ENCODE results near the gene CES3.
"Not testable (repeated sequence)": the region's sequence is repeated elsewhere in the genome, so short reads cannot be mapped to it uniquely, and the experiment has no call there.

Gene CES3

GRCh38 chr16:66944054-66944441 is 17.0 kb upstream of the CES3 start:
- DNase-seq = no peak
- H3K4me3 ChIP-seq (ENCODE audit: control insufficient read depth in 1 of 7, extremely low read depth in 1 of 7, insufficient read depth in 4 of 7, low read depth in 2 of 7, low read length in 6 of 7) = no peak overlapping the region
- H3K27me3 ChIP-seq (replicated peaks in 2 of 5; ENCODE audit: control insufficient read depth in 4 of 5, insufficient read depth in 5 of 5, low read length in 4 of 5) = peaks cover 3 to 16% (median 7%) of the 10 kb centered on the region in 5 experiments
- peaks cover 0 to 17% (median 14%) of the 10 kb centered on the region in 4 experiments for H3K4me1 ChIP-seq (ENCODE audit: control extremely low read depth in 1 of 4, control insufficient read depth in 4 of 4, insufficient read depth in 4 of 4, low read length in 3 of 4)
- WGBS (ENCODE audit: insufficient coverage) = 80% methylated on average over 1 of the region's 5 CpGs
- CTCF ChIA-PET = interaction anchor here (1.0 to 3.6 kb wide), 7 partner anchors 10 to 230 kb away, joined by 3 to 13 read pairs (median 3); partner anchors contain the start of gene CIAO2B
- POLR2A ChIA-PET = no interaction called here
- peaks cover 12 to 50% (median 43%) of the 10 kb centered on the region in 4 experiments for H3K36me3 ChIP-seq (ENCODE audit: control insufficient read depth in 4 of 4, insufficient read depth in 4 of 4, low read length in 3 of 4)
- H3K27ac ChIP-seq (ENCODE audit: insufficient read depth in 1 of 2, low read depth in 1 of 2, low read length in 2 of 2, poor library complexity in 1 of 2, severe bottlenecking in 2 of 2) = no peak overlapping the region
- H3K9me3 ChIP-seq (ENCODE audit: control extremely low read depth in 1 of 5, control insufficient read depth in 4 of 5, insufficient read depth in 2 of 5, low read depth in 1 of 5, low read length in 4 of 5) = no peaks in the 10 kb centered on the region

GRCh38 chr16:66944971-66945370 is 16.1 kb upstream of the CES3 start:
- 100% methylated on average over 8 of the region's 9 CpGs for WGBS (ENCODE audit: insufficient coverage)
- H3K27ac ChIP-seq (ENCODE audit: insufficient read depth in 1 of 2, low read depth in 1 of 2, low read length in 2 of 2, poor library complexity in 1 of 2, severe bottlenecking in 2 of 2); DNase-seq; H3K4me3 ChIP-seq (ENCODE audit: control insufficient read depth in 1 of 7, extremely low read depth in 1 of 7, insufficient read depth in 4 of 7, low read depth in 2 of 7, low read length in 6 of 7); POLR2A ChIA-PET; H3K9me3 ChIP-seq (ENCODE audit: control extremely low read depth in 1 of 5, control insufficient read depth in 4 of 5, insufficient read depth in 2 of 5, low read depth in 1 of 5, low read length in 4 of 5): not testable (repeated sequence)
- CTCF ChIA-PET = interaction anchor here (1.0 to 3.6 kb wide), 3 partner anchors 23 to 63 kb away, joined by 3 to 13 read pairs (median 3); no protein-coding TSS in a partner anchor
- Histone ChIP-seq H3K4me1 (ENCODE audit: control extremely low read depth in 1 of 4, control insufficient read depth in 4 of 4, insufficient read depth in 4 of 4, low read length in 3 of 4) (peaks cover 0 to 17% (median 14%) of the 10 kb centered on the region in 4 experiments), H3K27me3 (replicated peaks in 2 of 5; ENCODE audit: control insufficient read depth in 4 of 5, insufficient read depth in 5 of 5, low read length in 4 of 5) (peaks cover 3 to 25% (median 14%) of the 10 kb centered on the region in 5 experiments), H3K36me3 (ENCODE audit: control insufficient read depth in 4 of 4, insufficient read depth in 4 of 4, low read length in 3 of 4) (peaks cover 10 to 41% (median 36%) of the 10 kb centered on the region in 4 experiments)

- Histone ChIP-seq H3K4me1 (ENCODE audit: control extremely low read depth in 1 of 4, control insufficient read depth in 4 of 4, insufficient read depth in 4 of 4, low read length in 3 of 4) (peaks cover 0 to 17% (median 14%) of the 10 kb centered on the region in 4 experiments), H3K36me3 (ENCODE audit: control insufficient read depth in 4 of 4, insufficient read depth in 4 of 4, low read length in 3 of 4) (peaks cover 5 to 31% (median 26%) of the 10 kb centered on the region in 4 experiments), H3K27me3 (replicated peaks in 2 of 5; ENCODE audit: control insufficient read depth in 4 of 5, insufficient read depth in 5 of 5, low read length in 4 of 5) (peaks cover 8 to 33% (median 15%) of the 10 kb centered on the region in 5 experiments), H3K27ac (ENCODE audit: insufficient read depth in 1 of 2, low read depth in 1 of 2, low read length in 2 of 2, poor library complexity in 1 of 2, severe bottlenecking in 2 of 2) (no peak overlapping the region), H3K4me3 (ENCODE audit: control insufficient read depth in 1 of 7, extremely low read depth in 1 of 7, insufficient read depth in 4 of 7, low read depth in 2 of 7, low read length in 6 of 7) (no peak overlapping the region), H3K9me3 (ENCODE audit: control extremely low read depth in 1 of 5, control insufficient read depth in 4 of 5, insufficient read depth in 2 of 5, low read depth in 1 of 5, low read length in 4 of 5) (no peaks in the 10 kb centered on the region)
- 100% methylated on average over 2 of the region's 4 CpGs for WGBS (ENCODE audit: insufficient coverage)
- no peak for DNase-seq
- ChIA-PET POLR2A (no interaction called here), CTCF (interaction anchor here (0.9 to 1.2 kb wide), 2 partner anchors 11 to 51 kb away, joined by 3 to 4 read pairs; no protein-coding TSS in a partner anchor)
These were observed 15.1 kb upstream of the CES3 start for GRCh38 chr16:66945939-66946338.

- CTCF ChIA-PET = interaction anchor here (0.9 to 1.7 kb wide), 3 partner anchors 8 to 52 kb away, joined by 3 to 6 read pairs (median 4); no protein-coding TSS in a partner anchor
- Histone ChIP-seq H3K4me3 (ENCODE audit: control insufficient read depth in 1 of 7, extremely low read depth in 1 of 7, insufficient read depth in 4 of 7, low read depth in 2 of 7, low read length in 6 of 7) (no peak overlapping the region), H3K27ac (ENCODE audit: insufficient read depth in 1 of 2, low read depth in 1 of 2, low read length in 2 of 2, poor library complexity in 1 of 2, severe bottlenecking in 2 of 2) (no peak overlapping the region), H3K4me1 (ENCODE audit: control extremely low read depth in 1 of 4, control insufficient read depth in 4 of 4, insufficient read depth in 4 of 4, low read length in 3 of 4) (peaks cover 0 to 17% (median 14%) of the 10 kb centered on the region in 4 experiments), H3K9me3 (ENCODE audit: control extremely low read depth in 1 of 5, control insufficient read depth in 4 of 5, insufficient read depth in 2 of 5, low read depth in 1 of 5, low read length in 4 of 5) (peaks cover 0 to 5% (median 0%) of the 10 kb centered on the region in 5 experiments), H3K27me3 (replicated peaks in 2 of 5; ENCODE audit: control insufficient read depth in 4 of 5, insufficient read depth in 5 of 5, low read length in 4 of 5) (peaks cover 10 to 40% (median 19%) of the 10 kb centered on the region in 5 experiments), H3K36me3 (ENCODE audit: control insufficient read depth in 4 of 4, insufficient read depth in 4 of 4, low read length in 3 of 4) (peaks cover 2 to 25% (median 20%) of the 10 kb centered on the region in 4 experiments)
- 80% methylated on average over 6 of the region's 7 CpGs for WGBS (ENCODE audit: insufficient coverage)
- POLR2A ChIA-PET = interaction anchor here (1.1 kb wide), 1 partner anchor 205 kb away, joined by 3 read pairs; no protein-coding TSS in a partner anchor
- no peak for DNase-seq
These were observed 14.5 kb upstream of the CES3 start for GRCh38 chr16:66946541-66946940.

GRCh38 chr16:66946974-66947301 is 14.1 kb upstream of the CES3 start:
- H3K27me3 ChIP-seq (replicated peaks in 2 of 5; ENCODE audit: control insufficient read depth in 4 of 5, insufficient read depth in 5 of 5, low read length in 4 of 5) = peaks cover 10 to 42% (median 23%) of the 10 kb centered on the region in 5 experiments
- peaks cover 0 to 17% (median 14%) of the 10 kb centered on the region in 4 experiments for H3K4me1 ChIP-seq (ENCODE audit: control extremely low read depth in 1 of 4, control insufficient read depth in 4 of 4, insufficient read depth in 4 of 4, low read length in 3 of 4)
- peaks cover 2 to 21% (median 17%) of the 10 kb centered on the region in 4 experiments for H3K36me3 ChIP-seq (ENCODE audit: control insufficient read depth in 4 of 4, insufficient read depth in 4 of 4, low read length in 3 of 4)
- DNase-seq = no peak
- H3K9me3 ChIP-seq (ENCODE audit: control extremely low read depth in 1 of 5, control insufficient read depth in 4 of 5, insufficient read depth in 2 of 5, low read depth in 1 of 5, low read length in 4 of 5) = peaks cover 0 to 5% (median 0%) of the 10 kb centered on the region in 5 experiments
- H3K4me3 ChIP-seq (ENCODE audit: control insufficient read depth in 1 of 7, extremely low read depth in 1 of 7, insufficient read depth in 4 of 7, low read depth in 2 of 7, low read length in 6 of 7) = no peak overlapping the region
- no peak overlapping the region for H3K27ac ChIP-seq (ENCODE audit: insufficient read depth in 1 of 2, low read depth in 1 of 2, low read length in 2 of 2, poor library complexity in 1 of 2, severe bottlenecking in 2 of 2)
- ChIA-PET CTCF (interaction anchor here (0.9 to 1.7 kb wide), 8 partner anchors 9 to 222 kb away, joined by 3 to 6 read pairs (median 4); no protein-coding TSS in a partner anchor), POLR2A (interaction anchor here (1.1 kb wide), 1 partner anchor 204 kb away, joined by 3 read pairs; no protein-coding TSS in a partner anchor)
- 43% methylated on average over 4 of the region's 5 CpGs for WGBS (ENCODE audit: insufficient coverage)

- no peak overlapping the region for H3K27ac ChIP-seq (ENCODE audit: insufficient read depth in 1 of 2, low read depth in 1 of 2, low read length in 2 of 2, poor library complexity in 1 of 2, severe bottlenecking in 2 of 2)
- H3K4me1 ChIP-seq (ENCODE audit: control extremely low read depth in 1 of 4, control insufficient read depth in 4 of 4, insufficient read depth in 4 of 4, low read length in 3 of 4) = peaks cover 0 to 17% (median 14%) of the 10 kb centered on the region in 4 experiments
- H3K27me3 ChIP-seq (replicated peaks in 2 of 5; ENCODE audit: control insufficient read depth in 4 of 5, insufficient read depth in 5 of 5, low read length in 4 of 5) = peaks cover 10 to 43% (median 23%) of the 10 kb centered on the region in 5 experiments
- 0% methylated on average over 12 of the region's 23 CpGs for WGBS (ENCODE audit: insufficient coverage)
- peaks cover 0 to 5% (median 0%) of the 10 kb centered on the region in 5 experiments for H3K9me3 ChIP-seq (ENCODE audit: control extremely low read depth in 1 of 5, control insufficient read depth in 4 of 5, insufficient read depth in 2 of 5, low read depth in 1 of 5, low read length in 4 of 5)
- peak; percentile 84 to 90 (median 86) for DNase-seq
- ChIA-PET CTCF (interaction anchor here (0.9 to 1.7 kb wide), 6 partner anchors 9 to 222 kb away, joined by 3 to 6 read pairs (median 4); no protein-coding TSS in a partner anchor), POLR2A (interaction anchor here (1.1 kb wide), 1 partner anchor 204 kb away, joined by 3 read pairs; no protein-coding TSS in a partner anchor)
- H3K4me3 ChIP-seq (ENCODE audit: control insufficient read depth in 1 of 7, extremely low read depth in 1 of 7, insufficient read depth in 4 of 7, low read depth in 2 of 7, low read length in 6 of 7) = peak overlapping the region; percentile 3 to 80 (median 55)
- H3K36me3 ChIP-seq (ENCODE audit: control insufficient read depth in 4 of 4, insufficient read depth in 4 of 4, low read length in 3 of 4) = peaks cover 0 to 16% (median 12%) of the 10 kb centered on the region in 4 experiments
These were observed 13.6 kb upstream of the CES3 start for GRCh38 chr16:66947302-66948065.
